Spleen (tissue), 11 donors: ENCODE results near the gene HOXB4. TPM values are rescaled to one million over a fixed set of nuclear protein-coding genes. Genes with fewer than 3 reads are reported as not detected.

Source experiments
- DNase-seq: peaks from one replicate; pipeline ENCODE4 v3.0.0-alpha.2; 2020
- H3K27ac ChIP-seq, 8 donors: fragments of 200-600 bp; sonication (generic) in 7 of 8; 1 replicate in 4 of 8; 2 replicates in 4 of 8; pipeline versions ENCODE4 v1.5.0 to v1.8.0; 2016 to 2021; ENCODE audit warnings: inconsistent platforms in 4 of 8, mild to moderate bottlenecking in 4 of 8, moderate library complexity in 1 of 8
- H3K27me3 ChIP-seq, 7 donors: fragments of 200-600 bp; sonication (generic) in 6 of 7; replicated peaks in 1 of 7; 1 replicate in 4 of 7; 2 replicates in 3 of 7; pipeline versions ENCODE4 v1.5.0 to v1.8.0; 2016 to 2021; ENCODE audit warnings: inconsistent platforms in 3 of 7, mild to moderate bottlenecking in 1 of 7
- H3K36me3 ChIP-seq, 6 donors: fragments of 200-600 bp; sonication (generic) in 5 of 6; 1 replicate in 4 of 6; 2 replicates in 2 of 6; pipeline versions ENCODE4 v1.5.0 to v1.8.0; 2016 to 2021; ENCODE audit warnings: inconsistent platforms in 2 of 6
- H3K4me1 ChIP-seq, 6 donors: fragments of 200-600 bp; sonication (generic) in 5 of 6; 1 replicate in 3 of 6; 2 replicates in 3 of 6; pipeline versions ENCODE4 v1.5.0 to v1.8.0; 2016 to 2021; ENCODE audit warnings: inconsistent platforms in 3 of 6
- H3K4me3 ChIP-seq, 8 donors: fragments of 200-600 bp; sonication (generic) in 7 of 8; 1 replicate in 4 of 8; 2 replicates in 4 of 8; pipeline versions ENCODE4 v1.5.0 to v1.8.0; 2016 to 2021; ENCODE audit warnings: inconsistent platforms in 4 of 8, mild to moderate bottlenecking in 4 of 8, moderate library complexity in 2 of 8
- H3K9me3 ChIP-seq, 8 donors: fragments of 200-600 bp; sonication (generic) in 7 of 8; 1 replicate in 4 of 8; 2 replicates in 4 of 8; pipeline versions ENCODE4 v1.5.0 to v1.8.0; 2016 to 2021; ENCODE audit warnings: inconsistent platforms in 4 of 8
- CTCF ChIP-seq, 11 experiments: fragments of 200-600 bp in 7 of 11; fragments of 450-650 bp in 4 of 11; sonication (generic) in 4 of 11; IDR thresholded peaks in 8 of 11; conservative IDR thresholded peaks in 3 of 11; 1 replicate in 7 of 11; 2 replicates in 4 of 11; pipeline versions ENCODE4 v1.4.0 to v1.8.0; 2016 to 2021; ENCODE audit warnings: antibody characterized with exemption in 11 of 11, inconsistent platforms in 4 of 11, mild to moderate bottlenecking in 1 of 11
- POLR2A ChIP-seq, 3 donors: fragments of 450-650 bp; IDR thresholded peaks; one replicate each; pipeline ENCODE4 v1.5.1; 2017; ENCODE audit warnings: antibody characterized with exemption in 3 of 3, mild to moderate bottlenecking in 1 of 3
- POLR2AphosphoS5 ChIP-seq, 3 donors: sonication (generic); formaldehyde crosslinking; IDR thresholded peaks; one replicate each; pipeline ENCODE4 v1.5.1; 2017; ENCODE audit warnings: antibody characterized with exemption in 3 of 3
- WGBS, 5 donors: extraction: QIAGEN DNeasy Blood & Tissue Kit in 3 of 5; methylation state at CpG; one replicate each; pipeline versions ENCODE4 v1.1.5 to v1.1.7; 2013 to 2018; 5-methylcytosine and 5-hydroxymethylcytosine counted together
- intact Hi-C: fragments of 100-400 bp; cut with DNase I; formaldehyde crosslinking; loops from one replicate; pipeline ENCODE4 v1.15.0; 2023; ENCODE audit warnings: low total_unique reads
- polyA plus RNA-seq, 3 donors: library from polyadenylated mRNA; stranded (reverse); fragments of 200-250 nt; gene quantifications; one replicate each; pipeline ENCODE4 v1.2.1, GENCODE V29; 2013
- total RNA-seq, 7 donors: library from RNA; depleted of rRNA in 3 of 7; stranded (reverse); fragments of >200 nt in 3 of 7; fragmentation: NEBNext Ultra II Directional in 4 of 7; extraction: Animal tissue kit (Norgen Biotek cat#: 25700) in 4 of 7; gene quantifications; one replicate each; pipeline versions ENCODE4 v1.1.0 to v1.2.1, GENCODE V29; 2016 to 2021
- donor health status: healthy with polysubstance abuse.
- donor health status: DM: no; HTN: no; CAD: no; lungs with moderate emphysema.
- donor health status: DM: no; HTN: no; CAD: no.
- donor health status: Bipolar disorder and iron deficiency.
- donor health status: healthy.
- donor health status: DM: no; HTN: no; CAD: no.
- donor health status: DM: yes; HTN: yes; CAD: no.

The HOXB4 gene
- total and polyA plus RNA-seq, 10 donors: 1.9 to 6.4 (median 2.7) TPM

- DNase-seq: no peak
- WGBS, 5 donors: 11 to 18% (median 16%) methylated on average over 13 to 15 of the region's 15 CpGs
- Histone ChIP-seq H3K4me3 (peak overlapping the region; percentile 45 to 85 (median 66)), H3K9me3 (no peaks in the 10 kb centered on the region), H3K4me1 (peaks cover 14 to 57% (median 49%) of the 10 kb centered on the region in 6 donors), H3K36me3 (no peaks in the 10 kb centered on the region), H3K27ac (peak overlapping the region in 5 of 8 donors; percentile 63 to 80 (median 67)), H3K27me3 (peaks cover 4 to 100% (median 80%) of the 10 kb centered on the region in 7 donors)
- no peak for TF ChIP-seq CTCF (IDR thresholded peaks at IDR 0.05 in 8 of 11, conservative IDR thresholded peaks at IDR 0.05 in 3 of 11)
- TF ChIP-seq POLR2AphosphoS5 (IDR thresholded peaks at IDR 0.05): no peak
- TF ChIP-seq POLR2A (IDR thresholded peaks at IDR 0.05): no peak
- intact Hi-C loops: loop anchor here (10.0 kb wide), 1 partner anchor 455 kb away; no protein-coding TSS in a partner anchor
These were observed 31.7 kb upstream of the HOXB4 start for GRCh38 chr17:48609759-48610281.

GRCh38 chr17:48609033-48609432 lies 30.9 kb upstream of the HOXB4 start:
- no peak overlapping the region for H3K27ac ChIP-seq
- no peaks in the 10 kb centered on the region for H3K9me3 ChIP-seq
- H3K4me3 ChIP-seq: no peak overlapping the region
- no peak for TF ChIP-seq POLR2AphosphoS5 (IDR thresholded peaks at IDR 0.05)
- no peak for TF ChIP-seq POLR2A (IDR thresholded peaks at IDR 0.05)
- TF ChIP-seq CTCF (IDR thresholded peaks at IDR 0.05 in 8 of 11, conservative IDR thresholded peaks at IDR 0.05 in 3 of 11): no peak
- no peak for DNase-seq
- H3K4me1 ChIP-seq: peaks cover 11 to 57% (median 44%) of the 10 kb centered on the region in 6 donors
- no peaks in the 10 kb centered on the region for H3K36me3 ChIP-seq
- peaks cover 0 to 100% (median 80%) of the 10 kb centered on the region in 7 donors for H3K27me3 ChIP-seq
- intact Hi-C loops: no loop called here

GRCh38 chr17:48608494-48608834 lies 30.3 kb upstream of the HOXB4 start:
- H3K4me3 ChIP-seq: no peak overlapping the region
- no peak overlapping the region for H3K27ac ChIP-seq
- H3K4me1 ChIP-seq: peaks cover 7 to 57% (median 39%) of the 10 kb centered on the region in 6 donors
- no peak for DNase-seq
- intact Hi-C loops: no loop called here
- H3K9me3 ChIP-seq: no peaks in the 10 kb centered on the region
- no peaks in the 10 kb centered on the region for H3K36me3 ChIP-seq
- TF ChIP-seq POLR2A (IDR thresholded peaks at IDR 0.05): no peak
- TF ChIP-seq CTCF (IDR thresholded peaks at IDR 0.05 in 8 of 11, conservative IDR thresholded peaks at IDR 0.05 in 3 of 11): no peak
- TF ChIP-seq POLR2AphosphoS5 (IDR thresholded peaks at IDR 0.05): no peak
- WGBS, 5 donors: 93 to 100% (median 96%) methylated on average over 1 of the region's 1 CpG
- peaks cover 0 to 100% (median 79%) of the 10 kb centered on the region in 7 donors for H3K27me3 ChIP-seq

- intact Hi-C loops: no loop called here
- WGBS, 5 donors: 88 to 96% (median 95%) methylated on average over 9 of the region's 9 CpGs
- TF ChIP-seq CTCF (IDR thresholded peaks at IDR 0.05 in 8 of 11, conservative IDR thresholded peaks at IDR 0.05 in 3 of 11) (no peak), POLR2A (IDR thresholded peaks at IDR 0.05) (no peak), POLR2AphosphoS5 (IDR thresholded peaks at IDR 0.05) (no peak)
- H3K27ac ChIP-seq: no peak overlapping the region
- peaks cover 0 to 100% (median 78%) of the 10 kb centered on the region in 7 donors for H3K27me3 ChIP-seq
- H3K4me3 ChIP-seq: no peak overlapping the region
- peaks cover 12 to 56% (median 31%) of the 10 kb centered on the region in 6 donors for H3K4me1 ChIP-seq
- DNase-seq: no peak
- no peaks in the 10 kb centered on the region for H3K9me3 ChIP-seq
- no peaks in the 10 kb centered on the region for H3K36me3 ChIP-seq
These were observed 28.9 kb upstream of the HOXB4 start for GRCh38 chr17:48606892-48607614.
